Endothelial cell of umbilical vein (primary cell): ENCODE measurements around the gene SLC25A24. TPM values are rescaled to one million over a fixed set of nuclear protein-coding genes. Genes with fewer than 3 reads are reported as not detected.
"Not testable (repeated sequence)": the region's sequence is repeated elsewhere in the genome, so short reads cannot be mapped to it uniquely, and the experiment has no call there.

Experiments used
- BruUV-seq: library from RNA; stranded (reverse); fragments of 400-500 nt; replicated peaks from 2 replicates; lab custom pipeline; 2021; lab: Mats Ljungman, UMichigan
- CTCF ChIA-PET: fragments of 300-600, 350-600 bp; sonication (Branson Sonifier 250); formaldehyde crosslinking; loops from one replicate; lab custom pipeline; 2021; ENCODE audit warnings: antibody characterized with exemption, inconsistent platforms; lab: Charles Lee
- POLR2A ChIA-PET: fragments of 300-600, 350-600 bp; sonication (Branson Sonifier 250); formaldehyde crosslinking; loops from one replicate; lab custom pipeline; 2021; ENCODE audit warnings: antibody characterized with exemption, inconsistent platforms; lab: Charles Lee
- DNase-seq: peaks from one replicate; pipeline ENCODE4 v3.0.0-alpha.2; 2011; ENCODE audit warnings: low read depth, low spot score
- FAIRE-seq: peaks from 2 replicates; lab custom pipeline; 2011; peaks lifted over from hg19 to GRCh38; lab: Jason Lieb, UNC
- H2AFZ ChIP-seq: 2 replicates; pipeline ENCODE4 v1.6.0; 2012; ENCODE audit warnings: low read depth, low read length, control low read depth, inconsistent platforms
- H3K27ac ChIP-seq: 2 replicates; pipeline ENCODE4 v1.5.1; 2011; ENCODE audit warnings: low read depth, mild to moderate bottlenecking, control low read depth, low read length, moderate library complexity; ENCODE audit not compliant: insufficient read depth
- H3K27me3 ChIP-seq, 2 experiments: 2 replicates each; pipeline versions ENCODE4 v1.6.0 to v1.6.1; 2011; ENCODE audit warnings: low read length in 2 of 2, mixed read lengths in 1 of 2; ENCODE audit not compliant: control insufficient read depth in 2 of 2, insufficient read depth in 2 of 2
- H3K36me3 ChIP-seq, 2 experiments: 2 replicates in 1 of 2; 3 replicates in 1 of 2; pipeline ENCODE4 v1.5.1; 2011; ENCODE audit warnings: low read length in 2 of 2, mild to moderate bottlenecking in 1 of 2, moderate library complexity in 1 of 2; ENCODE audit not compliant: control insufficient read depth in 2 of 2, insufficient read depth in 2 of 2; ENCODE audit errors: extremely low read depth in 1 of 2
- H3K4me1 ChIP-seq: 3 replicates; pipeline ENCODE4 v1.5.1; 2011; ENCODE audit warnings: mild to moderate bottlenecking, low read length; ENCODE audit not compliant: control insufficient read depth, insufficient read depth; ENCODE audit errors: extremely low read depth
- H3K4me2 ChIP-seq: 2 replicates; pipeline ENCODE4 v1.6.1; 2011; ENCODE audit warnings: low read length, control low read depth, mixed read lengths; ENCODE audit not compliant: insufficient read depth
- H3K4me3 ChIP-seq, 3 experiments: fragments of 200-600 bp in 1 of 3; sonication (generic), shearing (Covaris generic) in 1 of 3; replicated peaks in 1 of 3; 2 replicates each; pipeline ENCODE4 v1.5.1; 2011 to 2016; ENCODE audit warnings: control low read depth in 3 of 3, low read length in 3 of 3, mild to moderate bottlenecking in 2 of 3, inconsistent platforms in 1 of 3, low read depth in 1 of 3, moderate library complexity in 1 of 3; ENCODE audit not compliant: insufficient read depth in 1 of 3
- H3K79me2 ChIP-seq: 2 replicates; pipeline ENCODE4 v1.6.0; 2012; ENCODE audit warnings: low read length, inconsistent platforms; ENCODE audit not compliant: control insufficient read depth, insufficient read depth
- H3K9ac ChIP-seq: replicated peaks from 2 replicates; pipeline ENCODE3; 2011; ENCODE audit warnings: low read length, control low read depth; ENCODE audit not compliant: insufficient read depth; ENCODE audit errors: extremely low read depth
- H3K9me1 ChIP-seq: replicated peaks from 3 replicates; pipeline ENCODE4 v1.6.0; 2011; ENCODE audit warnings: mild to moderate bottlenecking, low read length; ENCODE audit not compliant: control insufficient read depth, insufficient read depth; ENCODE audit errors: extremely low read depth
- H3K9me3 ChIP-seq: replicated peaks from 2 replicates; pipeline ENCODE4 v1.5.1; 2012; ENCODE audit warnings: low read length, inconsistent platforms; ENCODE audit not compliant: control insufficient read depth, insufficient read depth
- H4K20me1 ChIP-seq: replicated peaks from 2 replicates; pipeline ENCODE3; 2011; ENCODE audit warnings: mild to moderate bottlenecking, low read length; ENCODE audit not compliant: control insufficient read depth, insufficient read depth; ENCODE audit errors: extremely low read depth
- dilution Hi-C: fragments of 300-500 bp; cut with MboI; formaldehyde crosslinking; loops from one replicate; pipeline ENCODE4 v1.15.0; 2019; ENCODE audit warnings: low sequenced_read_pairs; ENCODE audit not compliant: extremely low pct_ligation_motif_present
- intact Hi-C: fragments of 100-400 bp; cut with micrococcal nuclease; formaldehyde crosslinking; loops from one replicate; pipeline ENCODE4 v1.10.0; 2022
- polyA plus RNA-seq, 4 experiments: library from polyadenylated mRNA; depleted of rRNA in 3 of 4; stranded (reverse) in 3 of 4; unstranded in 1 of 4; fragments of >200 nt; gene quantifications; 2 replicates each; pipeline versions ENCODE4 v1.2.1 to v1.2.3, GENCODE V29; 2011 to 2012; ENCODE audit warnings: missing spikeins in 1 of 4
- total RNA-seq: library from RNA; stranded (reverse); gene quantifications from 2 replicates; pipeline ENCODE4 v1.2.3, GENCODE V29; 2021

SLC25A24 gene
- total and polyA plus RNA-seq, 2 donors (not counting 3 experiments of a cell fraction or from before 2014, with no cell fraction given): 16.9 to 45.8 TPM

DNA sequence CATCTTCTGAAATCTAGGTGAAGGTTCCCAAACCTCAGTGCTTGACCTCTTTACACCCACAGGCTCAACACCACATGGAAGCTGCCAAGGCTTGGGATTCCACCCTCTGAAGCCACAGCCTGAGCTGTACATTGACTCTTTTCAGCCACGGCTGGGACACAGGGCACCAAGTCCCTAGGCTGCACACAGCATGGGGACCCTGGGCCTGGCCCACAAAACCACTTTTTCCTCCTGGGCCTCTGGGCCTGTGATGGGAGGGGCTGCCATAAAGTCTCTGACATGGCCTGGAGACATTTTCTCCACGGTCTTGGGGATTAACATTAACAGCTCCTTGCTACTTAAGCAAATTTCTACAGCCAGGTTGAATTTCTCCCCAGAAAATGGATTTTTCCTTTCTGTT, 67.8 kb downstream of the SLC25A24 start:
- H3K27ac ChIP-seq, H3K9ac ChIP-seq, FAIRE-seq, H2AFZ ChIP-seq, dilution Hi-C loops, BruUV-seq, H3K9me1 ChIP-seq, H3K4me1 ChIP-seq, H3K9me3 ChIP-seq, H4K20me1 ChIP-seq, H3K79me2 ChIP-seq, H3K27me3 ChIP-seq, H3K4me2 ChIP-seq, DNase-seq, H3K4me3 ChIP-seq, intact Hi-C loops, POLR2A ChIA-PET: not testable (repeated sequence)
- H3K36me3 ChIP-seq: peaks cover 10 to 17% of the 10 kb centered on the region in 2 experiments
- CTCF ChIA-PET: interaction anchor here (0.6 kb wide), 1 partner anchor 281 kb away, joined by 4 read pairs; no protein-coding TSS in a partner anchor

DNA sequence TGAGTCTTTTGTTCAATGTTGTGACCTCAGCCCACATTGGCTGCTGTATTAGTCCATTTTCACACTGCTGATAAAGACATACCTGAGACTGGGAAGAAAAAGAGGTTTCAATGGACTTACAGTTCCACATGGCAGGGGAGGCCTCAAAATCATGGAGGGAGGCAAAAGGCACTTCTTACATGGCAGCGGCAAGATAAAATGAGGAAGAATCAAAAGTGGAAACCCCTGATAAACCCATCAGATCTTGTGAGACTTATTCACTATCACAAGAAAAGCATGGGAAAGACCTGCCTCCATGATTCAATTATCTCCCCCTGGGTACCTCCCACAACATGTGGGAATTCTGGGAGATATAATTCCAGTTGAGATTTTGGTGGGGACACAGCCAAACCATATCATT, 68.9 kb downstream of the SLC25A24 start:
- H3K79me2 ChIP-seq, H3K4me2 ChIP-seq, POLR2A ChIA-PET, H2AFZ ChIP-seq, DNase-seq, H4K20me1 ChIP-seq, H3K9me1 ChIP-seq, dilution Hi-C loops, BruUV-seq, H3K4me1 ChIP-seq, FAIRE-seq, H3K4me3 ChIP-seq, intact Hi-C loops, H3K27me3 ChIP-seq, H3K9me3 ChIP-seq, H3K9ac ChIP-seq, H3K27ac ChIP-seq, CTCF ChIA-PET: not testable (repeated sequence)
- H3K36me3 ChIP-seq: peaks cover 7 to 12% of the 10 kb centered on the region in 2 experiments
